Dedifferentiated amniotic fluid mesenchymal stem cell (primary cell): ENCODE measurements around the gene APP.
A peak's percentile ranks its signal among the peaks of the same experiment; 100 is the strongest.
"Not testable (repeated sequence)": the region's sequence is repeated elsewhere in the genome, so short reads cannot be mapped to it uniquely, and the experiment has no call there.

Experiments
- DNase-seq: peaks from one replicate; pipeline ENCODE4 v3.0.0-alpha.2; 2016; ENCODE audit errors: extremely low spot score

Gene APP

GRCh38 chr21:26099610-26100219 lies 70.9 kb downstream of the APP start:
- DNase-seq: no peak

- no peak for DNase-seq
These were observed 71.7 kb downstream of the APP start for GRCh38 chr21:26098772-26099397.

- no peak for DNase-seq
These were observed 73.1 kb downstream of the APP start for GRCh38 chr21:26097475-26097874.

- DNase-seq: no peak
These were observed 73.8 kb downstream of the APP start for GRCh38 chr21:26096494-26097371.

GRCh38 chr21:26095131-26095530 lies 75.4 kb downstream of the APP start:
- no peak for DNase-seq

- DNase-seq: no peak
These were observed 77.4 kb downstream of the APP start for GRCh38 chr21:26093122-26093521.

GRCh38 chr21:26091480-26092018 lies 79.0 kb downstream of the APP start:
- DNase-seq: no peak

GRCh38 chr21:26089730-26090129 lies 80.8 kb downstream of the APP start:
- DNase-seq: no peak

- no peak for DNase-seq
These were observed 83.2 kb downstream of the APP start for GRCh38 chr21:26087223-26087918.

- DNase-seq: no peak
These were observed 84.7 kb downstream of the APP start for GRCh38 chr21:26085882-26086281.

GRCh38 chr21:26085127-26085526 lies 85.4 kb downstream of the APP start:
- DNase-seq: no peak

- DNase-seq: no peak
These were observed 88.0 kb downstream of the APP start for GRCh38 chr21:26082549-26082948.

- DNase-seq: not testable (repeated sequence)
These were observed 89.3 kb downstream of the APP start for GRCh38 chr21:26081175-26081760.

GRCh38 chr21:26080211-26080610 lies 90.4 kb downstream of the APP start:
- DNase-seq: no peak

- DNase-seq: no peak
These were observed 91.2 kb downstream of the APP start for GRCh38 chr21:26079366-26079765.

- DNase-seq: no peak
These were observed 93.0 kb downstream of the APP start for GRCh38 chr21:26077521-26077920.

GRCh38 chr21:26072666-26073615 lies 97.6 kb downstream of the APP start:
- DNase-seq: peak; percentile 22

GRCh38 chr21:26070822-26071425 lies 99.6 kb downstream of the APP start:
- peak; percentile 55 for DNase-seq

- no peak for DNase-seq
These were observed 100.4 kb downstream of the APP start for GRCh38 chr21:26070121-26070520.

GRCh38 chr21:26068776-26069175 lies 101.8 kb downstream of the APP start:
- DNase-seq: no peak
